Mesenteric fat pad (tissue), 1 donor: ENCODE data around the gene EFNA4. TPM values are rescaled to one million over a fixed set of nuclear protein-coding genes. Genes with fewer than 3 reads are reported as not detected.

Experiments
- DNase-seq: peaks from one replicate; pipeline ENCODE4 v3.0.0-alpha.2; 2020; ENCODE audit warnings: low spot score
- total RNA-seq: library from RNA; stranded (reverse); fragmentation: NEBNext Ultra II Directional; extraction: Animal tissue kit (Norgen Biotek cat#: 25700); gene quantifications from one replicate; pipeline ENCODE4 v1.2.1, GENCODE V29; 2021
- donor health status: DM: yes; HTN: yes; CAD: no.

EFNA4 gene
- total RNA-seq, 1 donor from 2014 or later, result 3.1 TPM

DNA sequence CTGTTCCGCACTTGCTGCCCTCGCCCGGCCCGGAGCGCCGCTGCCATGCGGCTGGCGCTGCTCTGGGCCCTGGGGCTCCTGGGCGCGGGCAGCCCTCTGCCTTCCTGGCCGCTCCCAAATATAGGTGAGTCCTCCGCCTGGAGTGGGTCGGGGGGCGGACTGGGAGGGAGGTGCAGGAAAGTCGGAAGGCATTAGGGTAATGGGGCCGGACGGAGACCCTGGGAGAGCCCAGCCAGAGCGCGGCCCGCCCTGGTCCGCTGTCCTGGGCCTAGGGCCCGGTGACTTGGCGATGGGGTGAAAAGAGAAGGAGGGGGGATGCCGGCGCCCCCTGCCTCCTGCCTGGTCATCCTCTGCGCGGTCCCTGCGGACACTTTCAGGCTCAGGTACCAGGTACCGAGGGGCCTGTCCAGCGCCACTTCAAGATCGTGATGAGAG is 12.2 kb upstream of the EFNA4 start:
- DNase-seq, result no peak

DNA sequence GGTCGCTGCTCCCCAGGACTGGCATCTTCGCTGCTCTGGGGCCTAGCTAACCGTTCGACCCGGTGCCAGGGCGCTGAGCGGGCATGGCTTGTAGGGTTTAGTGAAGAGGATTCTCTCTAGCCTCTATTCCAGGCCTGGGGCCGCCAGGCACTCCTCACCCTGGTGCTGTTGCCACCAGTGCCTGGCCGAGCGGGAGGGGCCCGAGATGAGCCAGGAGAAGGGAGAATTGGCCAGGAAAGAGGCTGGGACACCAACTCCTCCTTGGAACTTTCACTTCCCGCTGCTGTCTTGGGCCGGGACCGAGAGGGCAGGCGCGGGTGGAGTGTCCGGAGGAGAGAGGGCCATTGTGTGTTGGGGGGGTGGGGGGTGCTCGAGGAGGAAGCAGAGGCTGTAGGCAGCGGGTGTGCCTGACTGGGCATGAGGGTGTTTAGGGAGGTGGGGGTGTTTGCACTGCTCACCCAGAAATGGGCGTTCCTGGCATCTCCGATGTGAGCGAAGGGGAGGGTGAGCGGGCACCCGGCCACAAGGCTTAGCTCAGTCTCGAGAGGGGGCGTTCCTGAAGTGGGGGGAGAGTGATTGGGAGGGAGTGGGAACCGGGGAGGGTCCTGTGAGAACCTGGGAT is 11.7 kb upstream of the EFNA4 start:
- DNase-seq, result no peak

DNA sequence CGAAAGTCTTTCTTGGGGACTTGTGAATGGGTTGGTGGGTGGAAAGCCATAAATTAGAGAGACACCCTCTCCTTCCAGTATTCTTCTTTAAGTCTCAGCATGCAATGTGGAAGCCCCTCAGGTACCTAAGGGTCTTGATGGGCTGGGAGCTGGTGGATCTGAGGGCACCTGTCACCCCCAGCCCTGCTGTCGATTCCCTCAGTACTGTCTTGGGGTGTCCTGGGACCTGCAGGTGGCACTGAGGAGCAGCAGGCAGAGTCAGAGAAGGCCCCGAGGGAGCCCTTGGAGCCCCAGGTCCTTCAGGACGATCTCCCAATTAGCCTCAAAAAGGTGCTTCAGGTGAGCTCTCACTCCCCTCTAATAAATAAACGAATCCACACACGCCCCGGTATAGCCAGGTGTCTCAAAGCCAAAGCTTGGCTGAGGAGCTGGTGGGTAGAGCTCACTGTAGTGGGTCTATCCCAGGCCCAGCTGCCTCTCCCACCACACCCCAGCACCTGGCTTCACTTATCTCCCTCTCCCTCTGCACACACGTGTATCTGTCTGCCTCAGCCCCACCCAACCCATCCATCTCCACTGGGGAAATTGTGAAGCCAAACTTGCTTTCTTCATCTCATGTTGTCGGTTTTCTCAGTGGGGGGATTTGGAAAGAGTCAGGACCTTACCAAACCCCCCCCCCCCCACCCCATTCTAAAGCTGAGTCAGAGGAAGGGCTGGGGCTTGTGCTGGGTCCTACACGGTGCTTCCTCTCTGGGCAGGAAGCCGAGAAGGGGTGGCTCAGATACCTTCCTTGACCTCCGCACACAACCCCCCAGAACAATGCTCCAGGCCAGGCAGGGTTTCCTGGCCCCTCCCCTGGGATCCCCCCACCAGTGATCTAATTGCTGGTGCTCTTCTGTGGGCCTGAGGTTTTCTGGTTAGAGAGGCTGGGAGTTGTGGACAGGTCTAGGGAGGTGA is 10.8 kb upstream of the EFNA4 start:
- no peak for DNase-seq

DNA sequence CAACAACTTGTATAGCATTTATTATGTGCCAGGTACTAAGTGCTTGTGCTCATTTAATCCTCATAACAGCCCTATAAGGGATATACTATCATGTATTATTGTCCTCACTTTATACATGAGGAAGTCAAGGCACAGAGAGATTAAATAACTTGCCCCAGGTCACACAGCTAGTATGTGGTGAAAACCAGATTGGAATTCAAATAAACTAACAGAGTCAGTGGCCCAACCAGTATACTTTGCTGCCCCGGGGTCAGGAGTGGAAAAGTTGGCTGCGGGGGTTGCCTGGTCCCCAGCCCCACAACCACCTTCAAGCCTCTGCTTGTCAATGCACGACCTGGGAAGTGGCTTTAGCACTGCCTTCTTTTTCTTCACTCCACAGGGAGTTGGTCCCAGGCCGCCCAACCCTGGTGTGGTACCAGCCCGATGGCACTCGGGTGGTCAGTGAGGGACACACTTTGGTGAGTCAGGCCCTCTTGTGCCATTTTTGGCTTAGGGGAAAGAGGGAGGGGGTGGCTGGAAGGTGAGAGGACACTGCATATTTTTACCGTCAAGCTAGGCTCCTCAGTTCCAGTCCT is 9.9 kb upstream of the EFNA4 start:
- no peak for DNase-seq

DNA sequence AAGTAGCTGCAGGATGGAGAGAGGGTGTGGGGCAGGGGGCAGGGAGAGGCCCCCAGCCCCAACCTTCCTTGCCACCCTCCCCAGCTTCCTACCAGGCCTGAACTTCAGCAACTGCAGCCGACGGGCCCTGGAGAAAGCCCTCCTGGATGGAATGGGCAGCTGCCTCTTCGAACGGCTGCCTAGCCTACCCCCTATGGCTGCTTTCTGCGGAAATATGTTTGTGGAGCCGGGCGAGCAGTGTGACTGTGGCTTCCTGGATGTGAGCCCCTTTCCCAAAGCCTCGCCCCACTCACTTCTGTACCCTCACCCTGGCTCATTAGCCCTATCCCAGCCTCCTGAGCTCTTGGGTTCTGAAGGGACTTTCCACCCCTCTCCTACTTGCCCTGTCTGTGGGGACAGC is 6.4 kb upstream of the EFNA4 start:
- DNase-seq, result no peak

DNA sequence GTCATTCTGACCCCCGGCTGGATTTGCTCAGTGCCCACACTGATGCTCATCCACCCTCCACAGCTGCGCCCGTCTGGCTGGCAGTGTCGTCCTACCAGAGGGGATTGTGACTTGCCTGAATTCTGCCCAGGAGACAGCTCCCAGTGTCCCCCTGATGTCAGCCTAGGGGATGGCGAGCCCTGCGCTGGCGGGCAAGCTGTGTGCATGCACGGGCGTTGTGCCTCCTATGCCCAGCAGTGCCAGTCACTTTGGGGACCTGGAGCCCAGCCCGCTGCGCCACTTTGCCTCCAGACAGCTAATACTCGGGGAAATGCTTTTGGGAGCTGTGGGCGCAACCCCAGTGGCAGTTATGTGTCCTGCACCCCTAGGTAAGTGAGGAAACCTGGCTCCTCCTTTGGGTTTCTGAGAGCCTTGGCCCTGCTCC is 5.7 kb upstream of the EFNA4 start:
- DNase-seq, result no peak

DNA sequence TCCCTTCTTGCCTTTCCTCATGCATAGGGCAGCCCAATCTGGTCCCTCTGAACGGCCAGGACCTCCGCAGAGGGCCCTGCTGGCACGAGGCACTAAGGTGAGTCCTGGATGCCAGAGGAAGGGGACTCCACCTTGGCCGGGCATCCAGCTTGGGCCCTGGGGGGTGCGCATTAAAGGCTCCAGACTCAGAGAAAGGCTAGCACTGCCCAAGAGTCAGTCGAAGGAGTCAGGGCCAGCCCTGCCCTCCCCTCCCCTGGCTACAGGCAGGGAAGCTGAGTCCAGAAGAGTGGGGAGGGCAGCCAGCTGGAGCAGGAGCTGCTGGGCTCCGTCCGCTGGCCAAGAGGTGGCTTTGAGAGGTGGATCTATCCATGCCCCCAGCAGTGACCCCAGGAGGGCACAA is 2.8 kb upstream of the EFNA4 start:
- no peak for DNase-seq

DNA sequence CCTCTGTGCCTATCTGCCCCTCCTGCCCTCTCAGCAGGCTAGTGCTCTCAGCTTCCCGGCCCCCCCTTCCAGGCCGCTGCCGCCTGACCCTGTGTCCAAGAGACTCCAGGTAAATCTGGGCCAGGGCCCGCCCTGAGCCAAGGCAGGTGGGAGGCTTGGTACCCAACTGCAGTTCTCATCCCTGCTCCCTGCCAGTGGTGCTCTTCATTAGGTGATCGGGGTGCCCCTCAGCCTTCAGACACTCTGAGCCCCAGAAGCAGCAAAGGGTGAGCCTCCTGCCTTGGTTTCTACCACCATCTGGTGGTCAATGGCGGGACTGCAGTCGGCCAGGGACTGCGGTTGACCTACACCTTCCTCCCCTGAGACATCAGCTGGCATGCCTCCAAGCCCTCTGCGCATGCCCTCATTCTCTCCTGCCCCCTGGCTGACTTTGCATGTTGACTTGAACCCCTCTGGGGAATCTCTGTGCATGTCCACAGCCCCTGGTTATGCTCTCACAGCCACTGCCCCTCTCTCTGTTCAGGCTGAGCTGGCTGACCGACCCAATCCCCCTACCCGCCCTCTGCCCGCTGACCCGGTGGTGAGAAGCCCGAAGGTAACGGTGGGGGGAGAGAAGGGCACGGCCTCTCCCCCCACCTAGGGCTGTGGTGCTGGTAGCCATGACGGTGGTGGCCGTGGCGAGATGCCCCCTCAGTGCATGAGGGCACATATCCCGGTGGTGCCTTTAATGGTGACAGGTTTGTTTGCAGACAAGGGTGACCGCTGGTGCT is 2.0 kb upstream of the EFNA4 start:
- no peak for DNase-seq

DNA sequence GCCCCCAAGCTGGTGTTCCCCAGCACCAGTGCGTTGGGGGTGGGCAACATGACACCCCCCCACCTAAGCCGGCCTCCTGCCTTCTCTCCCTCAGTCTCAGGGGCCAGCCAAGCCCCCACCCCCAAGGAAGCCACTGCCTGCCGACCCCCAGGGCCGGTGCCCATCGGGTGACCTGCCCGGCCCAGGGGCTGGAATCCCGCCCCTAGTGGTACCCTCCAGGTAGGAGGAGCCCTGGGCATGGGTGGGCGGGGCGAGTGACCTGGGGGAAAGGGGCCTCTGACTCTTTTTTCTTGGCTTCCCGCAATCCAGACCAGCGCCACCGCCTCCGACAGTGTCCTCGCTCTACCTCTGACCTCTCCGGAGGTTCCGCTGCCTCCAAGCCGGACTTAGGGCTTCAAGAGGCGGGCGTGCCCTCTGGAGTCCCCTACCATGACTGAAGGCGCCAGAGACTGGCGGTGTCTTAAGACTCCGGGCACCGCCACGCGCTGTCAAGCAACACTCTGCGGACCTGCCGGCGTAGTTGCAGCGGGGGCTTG is 1.3 kb upstream of the EFNA4 start:
- DNase-seq, result no peak

DNA sequence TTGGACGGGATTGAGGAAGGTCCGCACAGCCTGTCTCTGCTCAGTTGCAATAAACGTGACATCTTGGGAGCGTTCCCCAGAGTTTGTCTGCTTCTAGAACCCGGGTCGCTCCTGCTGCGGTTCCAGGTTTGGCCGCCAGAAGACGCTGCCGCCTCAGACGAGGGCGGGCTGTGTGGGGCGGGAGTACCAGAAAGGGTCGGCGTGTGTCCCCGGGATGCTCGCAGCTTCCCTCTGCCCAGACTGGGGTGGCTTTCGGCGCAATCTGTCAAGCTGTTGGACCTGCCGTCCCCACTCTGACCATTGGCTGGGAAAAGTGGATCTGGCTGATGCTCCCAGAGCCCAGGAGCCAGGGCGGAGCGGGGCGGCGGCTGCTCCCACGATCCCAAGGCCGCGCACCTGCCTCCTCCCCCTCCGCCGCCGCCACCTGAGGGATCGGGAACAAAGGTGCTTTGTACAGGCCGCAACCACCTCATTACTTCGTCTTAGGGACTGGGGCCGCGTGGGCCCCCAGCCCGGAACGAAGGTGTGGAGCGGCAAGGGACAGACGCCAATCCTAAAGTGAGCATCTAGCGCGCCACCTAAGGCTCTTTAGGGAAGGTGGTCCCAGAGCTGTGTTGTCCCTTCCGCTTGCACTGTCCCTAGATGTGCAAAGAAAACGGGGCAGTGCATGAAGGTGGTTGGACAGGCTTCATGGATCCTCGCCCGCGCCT is 683 bp upstream of the EFNA4 start:
- DNase-seq, result no peak

DNA sequence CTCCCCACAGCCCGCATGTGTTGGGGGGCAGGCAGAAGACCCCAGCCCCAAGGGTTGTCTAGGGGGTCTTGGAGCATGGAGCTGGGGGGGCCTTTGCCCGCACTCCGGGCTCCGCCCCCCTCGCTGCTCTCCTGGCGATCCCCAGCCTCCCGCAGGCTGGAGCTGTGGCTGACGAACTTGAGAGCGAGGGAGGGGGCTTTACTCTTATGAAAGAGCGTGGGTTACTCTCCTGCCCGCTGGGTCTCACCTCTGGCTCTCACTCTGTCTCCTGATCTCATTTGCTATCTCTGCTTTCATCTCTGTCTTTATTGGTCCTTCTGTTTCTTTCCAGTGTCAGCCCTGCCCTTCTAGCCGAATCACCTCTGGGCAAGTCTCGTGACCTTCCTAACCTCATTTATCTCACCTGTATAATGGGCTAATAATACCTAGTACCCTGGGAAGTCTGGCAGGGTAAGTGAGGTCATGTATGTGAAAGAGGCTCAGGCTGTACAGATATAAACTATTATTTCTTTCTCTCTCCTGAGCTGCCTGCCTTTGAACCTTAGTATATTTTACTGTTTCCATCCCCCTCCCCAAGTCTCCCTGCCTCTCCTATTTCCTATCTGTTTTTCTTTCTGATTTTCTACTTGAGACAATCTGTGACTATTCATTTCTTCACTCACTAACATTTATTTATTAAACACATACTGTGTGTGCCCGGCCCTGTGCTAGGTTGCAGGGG is 731 bp downstream of the EFNA4 start:
- DNase-seq, result no peak

DNA sequence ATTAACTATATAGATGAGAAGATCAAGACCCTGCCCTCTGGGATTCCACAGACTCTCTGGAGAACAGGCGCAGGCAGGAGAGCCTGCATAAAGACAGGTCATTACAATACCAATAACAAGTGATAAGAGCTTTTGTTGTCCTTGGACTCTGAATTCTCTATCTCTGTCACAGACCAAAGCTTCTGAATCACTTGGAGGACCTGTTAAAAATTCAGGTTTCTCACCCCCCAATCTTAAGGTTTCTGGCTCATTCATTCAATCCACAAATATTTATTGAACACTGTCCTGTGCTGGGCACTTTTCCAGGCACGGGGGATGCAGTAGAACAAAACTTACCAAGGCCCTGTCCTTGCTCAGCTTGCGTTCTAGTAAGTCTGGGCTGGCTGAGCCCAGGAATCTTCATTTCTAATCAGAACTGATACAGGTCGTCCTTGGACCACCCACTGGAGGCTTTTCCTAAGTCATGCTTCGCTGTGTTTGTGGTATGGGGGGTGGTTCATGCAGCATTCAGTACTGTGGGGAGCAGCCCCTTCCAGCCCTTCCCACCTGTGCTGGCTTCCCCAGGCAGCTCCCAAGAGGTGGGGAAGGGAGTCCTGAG is 1.4 kb downstream of the EFNA4 start:
- DNase-seq, result no peak

DNA sequence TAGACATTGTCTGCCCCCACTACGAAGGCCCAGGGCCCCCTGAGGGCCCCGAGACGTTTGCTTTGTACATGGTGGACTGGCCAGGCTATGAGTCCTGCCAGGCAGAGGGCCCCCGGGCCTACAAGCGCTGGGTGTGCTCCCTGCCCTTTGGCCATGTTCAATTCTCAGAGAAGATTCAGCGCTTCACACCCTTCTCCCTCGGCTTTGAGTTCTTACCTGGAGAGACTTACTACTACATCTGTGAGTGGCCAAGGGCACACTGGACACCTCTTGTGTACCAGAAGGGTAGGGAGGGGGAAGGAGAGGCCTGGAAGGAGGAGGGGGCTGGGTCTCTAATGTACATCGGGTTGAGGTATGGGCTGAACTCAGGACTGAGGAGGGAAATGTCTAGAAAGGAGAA is 3.2 kb downstream of the EFNA4 start:
- DNase-seq, result no peak

DNA sequence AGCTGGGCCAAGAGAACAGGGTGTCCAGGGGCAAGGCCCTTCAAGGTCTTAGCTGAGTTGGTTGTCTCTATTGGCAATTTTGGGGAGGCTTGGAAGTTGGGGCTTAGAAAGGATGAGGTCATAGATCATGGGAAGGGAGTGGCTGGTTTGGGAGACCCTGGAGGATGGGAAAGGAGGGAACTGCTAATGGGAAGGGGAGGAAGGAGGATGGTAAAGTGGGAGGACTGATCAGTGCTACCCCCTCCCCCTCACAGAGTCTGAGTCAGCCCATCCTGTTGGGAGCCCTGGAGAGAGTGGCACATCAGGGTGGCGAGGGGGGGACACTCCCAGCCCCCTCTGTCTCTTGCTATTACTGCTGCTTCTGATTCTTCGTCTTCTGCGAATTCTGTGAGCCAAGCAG is 5.1 kb downstream of the EFNA4 start:
- DNase-seq, result no peak

DNA sequence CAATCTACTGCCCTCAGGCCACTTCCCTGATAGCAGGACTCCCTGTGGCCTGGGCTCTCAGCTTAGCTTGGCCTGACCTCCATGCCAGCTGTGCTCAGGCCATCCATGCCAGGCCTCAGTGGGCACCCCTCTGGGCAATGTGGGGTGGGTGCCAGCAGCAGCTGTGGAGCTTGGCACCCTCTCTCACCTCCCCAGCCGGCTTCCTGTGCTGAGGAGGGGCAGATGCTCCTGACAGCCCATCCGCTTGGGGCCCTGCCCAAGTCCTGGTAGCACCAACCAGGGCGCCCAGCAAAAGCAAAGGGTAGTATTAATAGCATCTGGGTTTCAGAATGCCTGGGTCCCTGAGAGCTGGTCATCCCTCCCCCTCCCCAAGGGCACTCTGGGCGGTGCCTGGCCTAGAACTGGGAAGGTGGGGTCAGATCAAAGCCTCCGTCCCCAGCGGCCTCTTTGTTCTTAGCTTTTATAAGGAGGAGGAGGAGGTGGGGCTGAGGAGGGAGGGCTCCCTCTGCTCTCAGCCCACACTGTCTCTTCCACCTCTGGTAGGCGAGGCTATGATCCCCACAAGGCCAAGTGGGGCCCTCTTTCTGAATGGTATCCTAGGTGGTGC is 6.1 kb downstream of the EFNA4 start:
- no peak for DNase-seq

DNA sequence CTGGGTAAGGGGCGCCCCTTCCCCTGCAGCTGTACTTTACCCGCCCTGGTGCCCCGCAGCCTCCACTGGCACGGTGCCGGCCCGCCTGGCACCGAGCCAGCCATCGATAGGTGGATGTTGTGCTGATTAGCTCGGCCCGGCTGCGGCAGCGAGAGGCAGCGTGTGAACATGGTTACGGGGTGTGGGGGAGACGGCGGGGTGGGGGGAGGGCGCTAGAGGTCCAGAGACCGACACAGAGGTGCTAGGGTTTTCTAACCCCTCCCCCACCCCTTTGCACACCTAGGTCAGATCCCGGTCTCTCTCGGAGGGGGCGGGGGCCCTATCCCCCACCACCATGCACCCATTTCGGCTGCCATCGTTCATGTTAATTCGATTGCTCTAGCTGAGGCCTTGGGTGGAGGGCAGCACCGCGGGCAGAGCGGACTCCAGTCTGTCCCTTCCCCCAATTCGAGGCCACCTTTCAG is 6.7 kb downstream of the EFNA4 start:
- no peak for DNase-seq

DNA sequence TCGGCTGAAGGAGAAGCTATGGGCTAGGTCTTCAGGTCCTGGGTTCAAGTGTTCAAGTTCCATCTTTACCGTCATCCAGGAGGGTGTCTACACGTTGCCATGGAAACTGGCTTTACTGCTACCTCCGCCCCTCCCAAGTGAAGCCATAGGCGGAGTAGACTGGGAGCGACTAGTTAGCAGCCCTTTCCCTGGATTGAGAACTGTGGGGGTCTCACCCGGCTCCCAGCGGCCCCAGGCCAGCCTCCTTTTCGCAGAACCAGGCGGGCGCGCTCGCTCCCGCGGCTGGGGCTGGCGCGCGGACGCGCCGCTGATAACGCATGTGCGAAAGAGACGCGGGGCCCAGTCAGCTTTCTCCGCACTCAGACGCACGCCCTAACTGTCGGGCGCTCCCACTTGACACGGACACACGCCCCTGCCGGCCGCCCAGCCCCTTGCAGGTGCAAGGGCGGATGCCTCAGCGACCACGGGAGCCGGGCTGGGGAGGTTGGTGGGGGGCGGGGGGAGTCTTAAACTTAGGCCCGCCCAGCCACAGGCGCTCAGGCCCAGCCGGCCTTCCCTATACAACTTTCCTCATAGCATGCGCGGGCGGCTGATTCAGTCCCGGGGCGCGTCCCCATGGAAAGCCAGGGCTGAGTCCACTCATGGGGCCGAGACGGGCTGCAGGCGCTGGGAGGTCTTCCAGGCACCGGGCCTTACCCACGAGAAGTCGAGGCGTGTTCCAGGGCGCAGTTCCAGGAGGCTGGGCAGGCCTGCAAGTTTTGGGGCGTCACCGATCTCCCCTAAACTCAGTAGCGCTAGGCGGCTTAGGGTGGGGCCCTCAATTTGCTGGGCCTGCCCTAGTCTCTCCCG is 7.4 kb downstream of the EFNA4 start:
- no peak for DNase-seq

DNA sequence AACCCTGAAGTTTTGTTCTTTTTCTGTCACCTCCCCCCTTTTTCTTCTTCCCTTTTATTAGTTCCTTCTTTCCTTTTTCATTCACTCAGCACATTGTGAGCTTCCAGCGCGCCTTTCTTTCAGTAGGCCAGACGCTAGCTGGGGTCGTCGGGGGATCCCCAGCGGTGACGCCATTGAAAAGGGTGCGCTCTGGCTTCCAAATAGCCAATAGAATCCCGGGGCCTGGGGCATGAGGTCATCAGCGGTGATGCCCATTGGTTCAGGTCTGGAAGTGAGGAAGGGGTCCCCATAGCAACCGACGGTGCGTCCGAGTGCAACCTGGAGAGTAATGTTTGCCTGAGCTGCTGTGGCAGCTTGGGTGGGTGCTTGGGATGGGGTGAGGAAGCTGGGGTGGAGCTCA is 8.2 kb downstream of the EFNA4 start:
- DNase-seq, result no peak
